ENCODE results near the gene DLG4.
"Not testable (repeated sequence)": the region's sequence is repeated elsewhere in the genome, so short reads cannot be mapped to it uniquely, and the experiment has no call there.

The DLG4 gene

DNA sequence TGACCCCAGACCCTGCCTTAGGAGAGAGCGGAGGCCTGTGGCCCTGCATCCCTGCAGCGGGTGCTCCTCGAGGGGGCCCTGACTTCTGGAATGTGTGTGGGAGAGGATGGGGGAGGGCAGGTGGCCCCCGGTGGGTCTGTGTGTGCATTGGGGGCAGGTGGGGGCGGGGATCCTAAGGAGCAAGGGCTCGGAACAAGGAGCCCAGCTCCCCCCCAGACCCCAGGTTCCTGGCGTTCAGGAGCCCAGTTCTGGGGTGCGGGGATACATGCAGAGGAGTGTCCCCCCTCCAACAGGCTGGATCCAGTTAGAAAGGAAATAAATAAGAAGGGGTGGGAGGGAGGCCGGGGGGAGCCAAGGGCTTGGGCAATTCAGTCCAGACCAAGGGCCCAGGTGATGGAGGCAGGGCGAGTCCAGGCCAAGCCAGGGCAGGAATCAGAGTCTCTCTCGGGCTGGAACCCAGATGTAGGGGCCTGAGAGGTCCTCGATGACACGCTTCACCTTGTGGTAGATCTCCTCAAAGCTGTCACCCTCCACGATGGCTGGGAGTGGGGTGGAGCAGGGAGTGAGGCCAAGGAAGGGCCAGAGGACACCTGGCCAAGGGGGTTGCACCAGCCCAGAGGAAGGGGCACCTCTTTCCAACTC lies 29.2 kb downstream of the DLG4 start:
- DNase-seq (ENCODE audit: low read depth in 2 of 3, low spot score in 2 of 3), result no peak

DNA sequence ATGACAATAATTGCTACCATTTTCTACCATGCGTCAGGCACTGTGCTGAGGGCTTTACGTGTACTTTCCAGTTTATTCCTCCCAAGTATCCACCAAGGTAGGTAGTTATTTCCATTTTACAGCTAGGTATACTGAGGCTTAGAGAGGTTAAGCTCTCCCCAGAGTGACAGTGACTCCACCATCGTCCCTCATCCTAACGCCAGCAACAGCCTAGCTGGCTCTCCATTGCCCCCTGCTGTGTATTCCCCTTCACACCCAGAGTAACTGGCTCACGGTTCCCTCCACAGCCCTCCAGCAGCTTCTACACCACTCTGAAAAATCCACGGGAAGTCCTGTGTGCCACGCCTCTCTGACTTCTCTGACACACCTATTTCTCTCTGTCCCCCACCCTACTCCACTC lies 33.4 kb downstream of the DLG4 start:
- DNase-seq (ENCODE audit: low read depth in 2 of 3, low spot score in 2 of 3), result no peak

DNA sequence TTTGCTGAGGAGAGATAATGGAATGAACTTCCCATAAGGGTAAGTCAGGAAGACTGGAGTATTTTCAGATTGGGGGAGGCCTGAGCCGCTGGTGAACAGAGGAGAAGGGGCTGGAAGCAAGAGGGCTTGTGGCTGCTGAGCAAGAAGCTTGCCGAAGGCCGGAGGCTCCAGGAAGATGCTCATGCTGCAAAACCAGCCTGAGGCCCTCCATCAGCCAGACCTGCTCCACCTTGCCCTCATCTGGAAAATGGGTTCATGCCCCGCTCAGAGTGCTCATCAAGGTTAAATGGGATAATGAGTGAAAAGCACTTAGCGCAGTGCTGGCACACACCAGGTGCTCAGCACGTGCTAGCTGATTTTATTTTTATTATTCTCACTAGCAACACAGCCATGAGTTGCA lies 35.0 kb downstream of the DLG4 start:
- DNase-seq (ENCODE audit: low read depth in 2 of 3, low spot score in 2 of 3), result no peak

DNA sequence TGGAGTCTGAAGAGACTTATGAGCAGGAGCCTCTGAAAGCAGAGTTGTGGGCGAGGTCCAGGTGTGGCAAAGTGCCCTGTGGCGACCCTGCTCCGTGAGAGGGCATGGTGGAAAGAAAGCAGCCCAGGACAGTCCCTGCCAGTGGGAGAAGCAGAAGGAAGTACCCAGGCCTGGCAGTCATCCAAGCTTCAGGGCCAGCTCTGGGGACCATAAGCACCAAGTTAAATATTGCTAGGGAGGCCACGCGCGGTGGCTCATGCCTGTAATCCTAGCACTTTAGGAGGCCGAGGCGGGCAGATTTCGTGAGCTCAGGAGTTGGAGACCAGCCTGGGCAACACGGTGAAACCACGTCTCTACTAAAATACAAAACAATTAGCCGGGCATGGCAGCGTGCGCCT lies 35.5 kb downstream of the DLG4 start:
- no peak for DNase-seq (ENCODE audit: low read depth in 2 of 3, low spot score in 2 of 3)

DNA sequence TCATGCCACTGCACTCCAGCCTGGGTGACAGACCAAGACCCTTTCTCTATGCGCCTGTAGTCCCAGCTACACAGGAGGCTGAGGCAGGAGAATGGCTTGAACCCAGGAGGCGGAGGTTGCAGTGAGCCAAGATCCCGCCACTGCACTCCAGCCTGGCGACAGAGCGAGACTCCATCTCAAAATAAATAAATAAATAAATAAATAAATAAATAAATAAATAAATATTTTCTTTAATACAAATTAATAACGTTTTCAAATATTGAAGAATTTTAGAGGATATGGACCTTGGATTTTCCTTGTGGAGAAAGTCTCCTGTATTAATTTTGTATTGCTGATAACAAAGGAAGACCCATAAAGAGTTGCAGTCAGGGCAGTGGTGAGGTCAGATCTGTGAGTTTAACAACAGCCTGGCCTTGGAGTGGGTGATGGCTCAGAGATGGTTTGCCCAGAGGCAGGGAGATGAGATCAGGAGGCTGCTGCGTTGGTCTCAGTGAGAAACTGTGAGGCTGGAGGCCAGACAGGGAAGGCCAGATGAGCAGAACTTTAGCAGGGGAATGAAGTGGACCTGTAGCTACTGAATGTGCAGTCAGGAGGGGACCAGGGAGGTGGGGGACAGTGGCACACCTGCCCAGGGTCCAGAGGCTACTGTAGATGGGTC lies 36.1 kb downstream of the DLG4 start:
- no peak for DNase-seq (ENCODE audit: low read depth in 2 of 3, low spot score in 2 of 3)

DNA sequence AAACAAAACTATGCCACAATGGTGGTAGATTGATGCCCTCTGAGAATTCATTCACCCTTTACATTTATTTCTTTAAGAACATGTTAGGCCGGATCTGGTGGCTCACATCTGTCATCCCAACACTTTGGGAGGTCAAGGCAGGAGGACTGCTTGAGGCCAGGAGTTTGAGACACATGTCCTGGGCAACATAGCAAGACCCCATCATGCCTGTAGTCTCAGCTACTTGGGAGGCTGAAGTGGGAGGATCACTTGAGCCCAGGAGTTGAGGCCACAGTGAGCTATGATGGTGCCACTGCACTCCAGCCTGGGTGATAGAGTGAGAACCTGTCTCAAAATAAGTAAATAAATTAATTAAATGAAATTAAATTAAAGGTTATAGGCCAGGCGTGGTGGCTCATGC lies 37.5 kb downstream of the DLG4 start:
- not testable (repeated sequence) for DNase-seq (ENCODE audit: low read depth in 2 of 3, low spot score in 2 of 3)

DNA sequence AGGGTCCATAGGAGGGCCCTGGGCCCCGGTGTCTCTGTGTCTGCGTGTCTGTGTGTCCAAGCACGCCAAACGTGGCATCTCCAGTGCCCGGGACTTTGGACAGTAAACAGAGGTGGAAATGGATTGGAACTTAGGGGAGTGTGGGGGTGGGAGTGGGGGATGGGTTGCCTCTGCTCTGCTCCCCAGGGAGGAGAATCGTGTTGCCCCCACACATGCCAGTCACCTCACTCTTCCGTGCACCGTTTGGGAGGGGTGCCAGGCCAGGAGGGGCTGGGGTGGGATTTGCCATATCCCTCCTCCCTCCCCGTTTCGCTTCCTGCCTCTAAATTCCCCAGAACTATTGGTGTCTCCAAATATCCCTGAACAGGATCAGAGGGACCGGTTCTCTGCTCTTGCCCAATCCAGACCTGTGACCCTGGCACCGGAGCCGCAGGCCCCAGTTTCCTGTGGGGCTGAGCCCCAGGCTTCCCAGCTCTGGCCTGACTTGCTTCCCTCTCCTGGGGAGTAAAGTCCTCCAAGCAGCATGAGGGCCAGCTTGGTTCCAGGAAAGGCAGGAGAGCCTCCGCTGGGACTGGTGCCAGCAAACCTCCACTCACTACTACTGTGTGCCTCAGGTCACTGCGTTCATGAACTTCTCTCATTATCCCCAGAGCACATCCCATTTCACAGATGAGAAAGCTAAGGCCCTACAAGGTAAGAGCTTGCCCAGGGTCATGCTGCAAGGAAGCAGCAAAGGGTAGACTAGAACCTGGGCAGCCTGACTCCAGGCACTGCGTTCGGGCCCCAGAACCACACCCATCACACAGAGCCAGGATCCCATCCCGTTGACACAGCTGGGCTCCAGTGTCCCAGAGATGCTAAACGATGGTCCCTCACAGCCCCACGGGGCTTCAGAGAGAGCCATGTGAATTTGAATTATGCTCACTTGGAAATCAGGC lies 40.0 kb downstream of the DLG4 start, which contains the start of gene ASGR1:
ASGR1 (minus strand) TSS at position 54 of the 938 bp plus-strand sequence. CDS start 807 bp downstream, outside the sequence.
- no peak for DNase-seq (ENCODE audit: low read depth in 2 of 3, low spot score in 2 of 3)

DNA sequence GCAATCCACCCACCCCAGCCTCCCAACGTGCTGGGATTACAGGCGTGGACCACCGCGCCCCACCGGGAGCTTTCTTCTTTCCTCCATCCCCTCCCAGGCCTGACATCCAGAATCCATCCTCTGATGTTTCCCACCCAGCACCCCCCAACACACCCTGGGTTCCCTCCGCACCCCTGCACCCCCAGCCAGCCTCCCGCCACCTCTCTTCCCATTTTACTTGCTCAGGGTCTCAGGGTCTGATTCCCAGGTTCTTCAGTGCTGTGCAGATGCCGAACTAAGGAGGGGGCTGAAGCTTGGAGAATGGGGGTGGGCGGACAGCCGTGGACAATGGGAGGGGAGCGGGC lies 40.7 kb downstream of the DLG4 start:
- no peak for DNase-seq (ENCODE audit: low read depth in 2 of 3, low spot score in 2 of 3)

DNA sequence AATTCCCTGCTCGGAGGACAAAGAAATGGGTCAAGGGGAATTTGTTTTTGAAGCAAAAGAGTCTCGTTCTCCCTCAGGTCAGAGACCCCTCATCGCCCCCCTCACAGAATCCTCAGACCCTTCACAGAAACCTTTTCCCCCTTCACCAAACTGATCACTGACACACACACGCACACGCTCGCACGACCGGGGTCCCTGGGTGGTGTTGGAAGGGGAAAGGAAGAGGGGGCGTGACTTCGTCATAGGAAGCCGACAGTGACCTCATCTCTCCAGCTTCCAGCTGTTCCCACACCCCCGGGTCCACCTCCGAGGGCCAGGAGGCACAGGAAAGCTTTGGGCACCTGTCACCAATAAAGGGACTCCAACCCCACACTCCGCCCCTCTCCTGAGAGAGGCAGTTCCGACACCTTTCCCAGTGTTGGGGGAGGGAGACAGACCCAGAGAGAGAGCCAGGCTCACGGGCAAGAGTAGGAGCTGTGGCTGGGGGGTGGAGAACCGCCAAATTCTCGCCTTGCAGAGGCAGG lies 41.6 kb downstream of the DLG4 start:
- DNase-seq (ENCODE audit: low read depth in 2 of 3, low spot score in 2 of 3), result no peak

DNA sequence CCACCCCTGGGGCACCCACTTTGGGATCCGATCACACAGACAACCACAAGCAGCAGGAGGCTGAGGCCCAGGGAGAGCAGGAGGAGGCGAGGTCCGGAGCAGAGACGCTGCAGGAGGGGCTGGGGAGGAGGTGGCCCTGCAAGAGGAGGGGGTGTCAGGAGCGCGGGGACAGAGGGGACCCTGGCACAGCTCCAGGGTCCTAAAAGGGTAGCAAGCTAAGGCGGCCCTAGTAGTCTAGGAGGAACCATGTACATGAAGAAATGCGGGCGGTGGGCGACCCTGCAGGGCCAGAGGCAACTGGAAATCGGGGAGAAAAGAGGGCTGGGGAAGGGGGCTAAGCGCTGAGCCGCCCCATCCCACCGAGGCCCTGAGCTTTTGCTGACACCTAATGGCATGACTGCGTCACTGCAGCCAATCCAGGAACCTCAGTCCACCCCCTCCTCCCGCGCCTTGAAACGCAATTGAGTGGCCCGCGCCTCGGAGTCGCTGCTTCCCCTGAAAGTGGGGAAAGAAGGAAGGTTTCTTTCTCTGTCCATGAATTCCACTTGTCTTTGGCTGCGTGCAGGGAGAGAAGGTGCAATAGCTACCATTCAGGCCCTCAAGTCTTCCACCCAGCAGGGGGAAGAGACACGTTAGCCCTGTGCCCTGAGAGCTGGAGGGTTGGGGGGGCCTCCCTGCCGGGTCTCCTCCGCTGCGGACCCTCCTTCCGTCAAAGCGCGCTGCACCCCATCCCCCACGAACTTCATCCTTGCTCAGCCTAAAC lies 42.3 kb downstream of the DLG4 start:
- peak in 2 of 3 experiments; percentile 23 to 36 for DNase-seq (ENCODE audit: low read depth in 2 of 3, low spot score in 2 of 3)

DNA sequence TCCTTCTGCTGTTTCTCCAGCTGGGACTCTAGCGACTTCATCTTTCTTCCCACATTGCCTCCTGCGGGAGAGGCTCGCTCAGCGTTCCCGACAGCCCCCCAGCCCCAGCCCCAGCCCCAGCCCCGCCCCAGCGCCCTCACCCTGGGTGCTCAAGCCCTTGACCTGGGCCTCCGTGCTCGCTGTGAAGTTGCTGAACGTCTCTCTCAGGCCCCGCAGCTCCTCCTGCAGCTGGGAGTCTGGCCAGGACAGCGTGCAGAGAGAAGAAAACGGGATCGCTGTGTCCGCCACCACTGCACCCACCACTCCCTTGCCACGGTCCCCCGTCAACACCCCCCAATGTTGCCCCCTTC lies 42.8 kb downstream of the DLG4 start:
- DNase-seq (ENCODE audit: low read depth in 2 of 3, low spot score in 2 of 3), result no peak

DNA sequence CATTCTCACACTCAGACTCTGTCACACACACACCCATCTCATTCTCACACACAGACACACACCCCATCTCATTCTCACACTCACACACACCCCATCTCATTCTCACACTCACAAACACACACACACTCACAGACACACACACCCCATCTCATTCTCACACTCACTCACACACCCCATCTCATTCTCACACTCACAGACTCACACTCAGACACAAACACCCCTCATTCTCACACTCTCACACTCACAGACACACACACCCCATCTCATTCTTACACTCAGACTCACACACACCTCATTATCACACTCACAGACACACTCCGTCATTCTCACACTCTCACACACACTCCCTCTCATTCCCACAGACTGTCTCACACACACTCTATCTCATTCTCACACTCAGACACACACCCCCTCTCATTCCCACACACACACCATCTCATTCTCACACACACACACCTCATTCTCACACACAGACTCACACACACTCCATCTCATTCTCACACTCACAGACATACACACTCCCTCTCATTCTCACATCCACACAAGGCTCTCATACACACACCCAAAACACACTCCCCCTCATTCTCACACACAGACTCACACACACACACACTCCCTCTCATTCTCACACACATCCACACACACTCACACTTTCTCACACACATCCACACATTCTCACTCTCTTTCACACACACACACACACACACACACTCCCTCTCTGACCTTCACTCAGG lies 43.4 kb downstream of the DLG4 start:
- DNase-seq (ENCODE audit: low read depth in 2 of 3, low spot score in 2 of 3), result no peak

DNA sequence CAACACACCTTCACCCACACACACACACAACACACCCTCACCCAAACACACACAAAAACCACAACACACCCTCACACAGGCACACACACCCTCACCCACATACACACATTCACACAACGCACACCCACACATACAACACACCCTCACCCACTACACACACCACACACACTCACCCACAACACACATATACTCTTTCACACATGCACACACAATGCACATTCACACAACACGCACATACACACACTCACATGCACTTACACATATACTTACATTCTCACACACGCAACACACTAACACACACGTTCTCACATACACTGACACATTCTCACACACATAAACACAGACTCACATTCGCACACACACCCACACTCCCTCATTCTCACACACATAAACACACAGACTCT lies 44.3 kb downstream of the DLG4 start:
- no peak for DNase-seq (ENCODE audit: low read depth in 2 of 3, low spot score in 2 of 3)

DNA sequence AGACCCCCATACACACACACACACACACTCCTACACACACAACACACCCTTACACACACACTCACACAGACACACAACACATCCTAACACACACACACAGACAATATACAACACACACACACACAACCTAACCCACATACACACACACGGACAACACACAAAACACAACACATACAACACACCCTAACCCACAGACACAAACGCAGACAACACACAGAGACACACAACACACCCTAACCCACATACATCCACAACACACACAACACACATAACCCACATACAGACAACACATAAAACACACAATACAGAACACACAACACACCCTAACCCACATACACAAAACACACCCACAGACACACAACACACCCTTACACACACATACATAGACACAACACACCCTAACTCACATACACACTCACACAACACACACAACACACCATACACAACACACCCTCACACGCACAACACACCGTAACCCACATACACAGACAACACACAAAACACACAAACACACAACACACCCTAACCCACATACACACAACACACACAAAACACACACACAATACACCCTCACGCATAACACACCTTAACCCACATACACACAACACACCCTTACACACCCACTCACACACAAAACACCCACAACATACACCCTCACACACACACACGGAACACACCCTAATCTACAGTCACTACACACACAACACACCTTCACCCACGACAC lies 44.9 kb downstream of the DLG4 start:
- no peak for DNase-seq (ENCODE audit: low read depth in 2 of 3, low spot score in 2 of 3)

DNA sequence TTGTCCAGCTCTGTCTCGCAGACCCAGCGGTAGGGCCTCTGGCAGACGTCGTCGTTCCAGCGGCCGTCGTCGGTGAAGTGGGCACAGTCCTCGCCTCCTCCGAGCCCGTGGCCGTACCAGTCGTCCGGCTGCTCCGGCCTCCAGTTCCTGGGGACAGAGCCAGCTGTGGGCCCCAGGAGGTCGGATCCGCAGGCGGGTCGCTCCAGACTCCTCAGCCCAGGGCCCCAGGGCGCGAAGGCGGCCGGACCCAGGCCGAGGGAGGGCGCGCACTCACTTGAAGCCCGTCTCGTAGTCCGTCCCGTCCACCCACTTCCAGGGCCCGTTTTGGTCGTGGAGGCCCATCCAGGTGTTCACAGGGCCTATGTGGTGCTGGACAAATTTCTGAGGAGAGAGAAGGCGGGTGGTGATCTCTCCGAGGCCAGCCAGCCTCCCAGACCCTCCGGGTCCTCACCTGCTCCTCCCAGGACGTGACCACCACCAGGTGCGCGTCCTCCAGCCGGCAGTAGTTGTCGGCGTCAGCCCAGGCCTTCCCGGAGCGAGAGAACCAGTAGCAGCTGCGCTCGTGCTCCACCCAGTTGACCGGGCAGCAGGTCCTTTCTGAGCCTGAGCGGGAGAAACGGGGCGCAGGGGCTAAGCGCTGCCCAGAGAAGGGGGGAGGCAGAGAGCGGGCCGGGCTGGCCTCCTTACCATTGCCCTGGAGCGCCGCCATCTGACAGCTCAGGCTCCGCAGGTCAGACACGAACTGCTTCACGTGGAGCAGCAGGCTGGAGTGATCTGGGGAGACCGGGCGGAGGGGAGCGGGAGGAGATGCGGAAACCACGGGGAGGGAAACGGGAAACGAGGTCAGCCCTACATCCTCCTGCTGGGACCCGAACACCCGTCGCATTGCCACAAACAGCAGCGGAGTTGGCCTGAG lies 45.7 kb downstream of the DLG4 start:
- peak in 1 of 3 experiments; percentile 30 for DNase-seq (ENCODE audit: low read depth in 2 of 3, low spot score in 2 of 3)

DNA sequence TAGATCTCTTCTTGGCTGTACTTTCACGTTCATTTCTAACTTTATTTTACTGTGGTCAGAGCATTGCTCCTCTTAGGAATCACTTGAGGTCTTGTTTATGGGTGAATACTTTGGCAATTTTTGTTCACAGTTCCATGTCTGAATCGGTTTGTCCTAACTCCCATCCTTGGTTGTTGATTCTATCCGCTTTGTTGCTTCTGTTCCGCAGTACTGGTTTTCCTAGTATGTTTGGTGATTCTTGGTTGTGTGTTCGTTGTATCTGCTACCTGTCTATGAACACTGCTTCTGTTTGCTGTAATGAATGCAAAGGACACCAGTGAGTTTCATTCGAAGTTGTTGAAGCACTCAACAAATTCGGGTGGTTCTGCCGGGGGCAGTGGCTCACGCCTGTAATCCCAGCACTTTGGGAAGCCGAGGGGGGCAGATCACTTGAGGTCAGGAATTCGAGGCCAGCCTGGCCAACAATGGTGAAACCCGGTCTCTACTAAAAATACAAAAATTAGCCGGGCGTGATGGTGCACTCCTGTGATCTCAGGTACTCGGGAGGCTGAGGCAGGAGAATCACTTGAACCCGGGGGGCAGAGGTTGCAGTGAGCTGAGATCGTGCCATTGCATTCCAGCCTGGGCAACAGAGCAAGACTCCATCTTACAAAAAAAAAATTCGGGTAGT lies 47.0 kb downstream of the DLG4 start:
- not testable (repeated sequence) for DNase-seq (ENCODE audit: low read depth in 2 of 3, low spot score in 2 of 3)

DNA sequence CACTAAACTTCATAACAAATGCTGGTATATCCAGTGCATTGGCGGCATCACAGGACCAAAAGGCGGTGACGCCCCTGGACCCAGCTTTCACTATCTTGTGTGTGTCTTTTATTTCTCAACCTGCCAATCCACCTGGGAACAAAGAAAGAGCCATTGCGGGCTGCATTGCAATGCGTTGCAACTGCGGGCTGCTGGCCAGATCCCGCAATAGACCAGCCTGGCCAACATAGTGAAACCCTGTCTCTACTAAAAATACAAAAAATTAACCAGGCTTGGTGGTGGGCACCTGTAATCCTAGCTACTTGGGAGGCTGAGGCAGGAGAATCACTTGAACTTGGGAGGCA lies 50.1 kb downstream of the DLG4 start:
- DNase-seq (ENCODE audit: low read depth in 2 of 3, low spot score in 2 of 3), result not testable (repeated sequence)

DNA sequence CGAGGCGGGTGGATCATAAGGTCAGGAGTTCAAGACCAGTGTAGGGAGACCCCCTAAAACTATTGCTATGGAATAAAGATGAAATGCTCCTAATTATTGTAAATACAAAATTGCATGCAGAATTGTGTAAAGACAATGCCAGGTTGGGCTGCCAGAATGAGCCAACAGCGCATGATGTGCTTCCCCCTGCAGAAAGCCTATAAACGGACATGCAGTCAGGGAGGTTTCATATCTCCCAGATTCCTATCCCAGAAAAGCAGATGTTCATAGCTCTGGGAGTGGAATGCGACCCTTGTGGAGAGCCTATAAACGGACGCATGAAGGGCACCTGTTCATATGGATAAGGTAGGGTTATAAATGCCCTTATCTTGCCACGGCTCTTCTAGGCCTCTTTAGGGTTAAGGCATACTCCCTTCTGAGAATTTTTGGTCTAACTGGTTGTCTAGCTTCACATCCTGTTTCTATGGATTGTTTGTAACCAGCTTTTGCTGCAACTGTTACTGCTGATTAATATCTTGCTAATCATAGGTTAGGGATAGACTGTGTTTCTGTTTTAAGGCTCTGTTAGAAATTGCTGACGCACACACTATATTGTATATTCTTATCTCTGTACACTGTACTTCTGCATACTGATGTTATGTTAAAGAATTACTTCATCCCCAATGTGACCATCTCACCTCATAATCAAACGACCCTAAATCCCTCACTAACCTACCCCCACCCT lies 50.6 kb downstream of the DLG4 start:
- not testable (repeated sequence) for DNase-seq (ENCODE audit: low read depth in 2 of 3, low spot score in 2 of 3)
